ENCODE data around the gene ETS2.

GRCh38 chr21:38784458-38785266 lies 21.1 kb upstream of the ETS2 start:
- TF ChIP-seq POLR2A (IDR thresholded peaks at IDR 0.05) = no peak
- TF ChIP-seq, protein P1, sequence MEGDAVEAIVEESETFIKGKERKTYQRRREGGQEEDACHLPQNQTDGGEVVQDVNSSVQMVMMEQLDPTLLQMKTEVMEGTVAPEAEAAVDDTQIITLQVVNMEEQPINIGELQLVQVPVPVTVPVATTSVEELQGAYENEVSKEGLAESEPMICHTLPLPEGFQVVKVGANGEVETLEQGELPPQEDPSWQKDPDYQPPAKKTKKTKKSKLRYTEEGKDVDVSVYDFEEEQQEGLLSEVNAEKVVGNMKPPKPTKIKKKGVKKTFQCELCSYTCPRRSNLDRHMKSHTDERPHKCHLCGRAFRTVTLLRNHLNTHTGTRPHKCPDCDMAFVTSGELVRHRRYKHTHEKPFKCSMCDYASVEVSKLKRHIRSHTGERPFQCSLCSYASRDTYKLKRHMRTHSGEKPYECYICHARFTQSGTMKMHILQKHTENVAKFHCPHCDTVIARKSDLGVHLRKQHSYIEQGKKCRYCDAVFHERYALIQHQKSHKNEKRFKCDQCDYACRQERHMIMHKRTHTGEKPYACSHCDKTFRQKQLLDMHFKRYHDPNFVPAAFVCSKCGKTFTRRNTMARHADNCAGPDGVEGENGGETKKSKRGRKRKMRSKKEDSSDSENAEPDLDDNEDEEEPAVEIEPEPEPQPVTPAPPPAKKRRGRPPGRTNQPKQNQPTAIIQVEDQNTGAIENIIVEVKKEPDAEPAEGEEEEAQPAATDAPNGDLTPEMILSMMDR (IDR thresholded peaks at IDR 0.05) = no peak
